Kidney tubule cell (primary cell): ENCODE measurements around the gene CABLES2.
A peak's percentile ranks its signal among the peaks of the same experiment; 100 is the strongest.
"Not testable (repeated sequence)": the region's sequence is repeated elsewhere in the genome, so short reads cannot be mapped to it uniquely, and the experiment has no call there.

Source experiments
- DNase-seq: peaks from one replicate; pipeline ENCODE4 v3.0.0-alpha.2; 2018; ENCODE audit warnings: low spot score

Gene CABLES2

GRCh38 chr20:62436692-62437091 lies 29.6 kb upstream of the CABLES2 start:
- no peak for DNase-seq

- no peak for DNase-seq
These were observed 26.8 kb upstream of the CABLES2 start for GRCh38 chr20:62433658-62434497.

GRCh38 chr20:62430866-62431447 lies 23.9 kb upstream of the CABLES2 start:
- DNase-seq, result no peak

GRCh38 chr20:62430311-62430853 lies 23.3 kb upstream of the CABLES2 start:
- no peak for DNase-seq

DNA sequence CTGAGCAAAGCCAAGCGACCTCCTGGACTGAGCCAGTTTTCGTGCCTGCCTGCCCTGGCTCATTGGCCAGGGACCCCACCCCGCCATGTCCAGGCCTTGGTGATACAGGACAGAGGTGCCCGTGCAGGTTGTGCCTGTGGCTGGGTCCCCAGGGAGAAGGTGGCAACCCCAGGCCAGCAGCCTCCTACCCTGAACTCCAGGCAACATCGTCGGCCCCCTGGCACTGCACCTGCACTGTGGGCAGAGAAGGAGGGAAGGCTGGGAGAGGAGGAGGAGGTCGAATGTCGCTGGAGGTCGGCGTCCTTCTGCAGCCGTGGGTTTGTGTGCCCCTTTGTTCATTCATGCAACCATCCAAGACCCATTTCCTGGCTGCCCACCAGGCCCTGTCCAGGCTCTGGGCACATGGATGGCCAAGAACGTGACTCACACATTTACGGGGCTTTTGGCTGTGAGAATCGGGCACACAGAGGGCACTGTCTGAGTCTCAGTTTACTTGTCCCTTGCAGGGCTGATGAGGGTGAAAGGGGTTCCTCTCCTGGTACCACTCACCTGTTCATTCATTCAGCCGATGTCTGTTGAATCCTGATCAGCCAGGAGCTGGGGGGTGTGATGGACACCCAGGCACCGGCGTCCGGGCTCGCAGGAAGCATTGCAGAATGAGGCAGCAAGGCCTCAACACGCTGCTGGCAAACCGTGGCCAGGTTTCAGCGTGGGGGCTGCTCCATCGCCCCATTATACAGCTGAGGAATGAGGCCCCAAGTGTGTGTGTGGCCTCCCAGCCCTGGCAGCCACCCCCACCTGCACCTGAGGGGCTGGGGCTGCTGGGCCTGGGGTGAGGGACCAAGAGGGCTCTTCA lies 22.6 kb upstream of the CABLES2 start:
- no peak for DNase-seq

DNA sequence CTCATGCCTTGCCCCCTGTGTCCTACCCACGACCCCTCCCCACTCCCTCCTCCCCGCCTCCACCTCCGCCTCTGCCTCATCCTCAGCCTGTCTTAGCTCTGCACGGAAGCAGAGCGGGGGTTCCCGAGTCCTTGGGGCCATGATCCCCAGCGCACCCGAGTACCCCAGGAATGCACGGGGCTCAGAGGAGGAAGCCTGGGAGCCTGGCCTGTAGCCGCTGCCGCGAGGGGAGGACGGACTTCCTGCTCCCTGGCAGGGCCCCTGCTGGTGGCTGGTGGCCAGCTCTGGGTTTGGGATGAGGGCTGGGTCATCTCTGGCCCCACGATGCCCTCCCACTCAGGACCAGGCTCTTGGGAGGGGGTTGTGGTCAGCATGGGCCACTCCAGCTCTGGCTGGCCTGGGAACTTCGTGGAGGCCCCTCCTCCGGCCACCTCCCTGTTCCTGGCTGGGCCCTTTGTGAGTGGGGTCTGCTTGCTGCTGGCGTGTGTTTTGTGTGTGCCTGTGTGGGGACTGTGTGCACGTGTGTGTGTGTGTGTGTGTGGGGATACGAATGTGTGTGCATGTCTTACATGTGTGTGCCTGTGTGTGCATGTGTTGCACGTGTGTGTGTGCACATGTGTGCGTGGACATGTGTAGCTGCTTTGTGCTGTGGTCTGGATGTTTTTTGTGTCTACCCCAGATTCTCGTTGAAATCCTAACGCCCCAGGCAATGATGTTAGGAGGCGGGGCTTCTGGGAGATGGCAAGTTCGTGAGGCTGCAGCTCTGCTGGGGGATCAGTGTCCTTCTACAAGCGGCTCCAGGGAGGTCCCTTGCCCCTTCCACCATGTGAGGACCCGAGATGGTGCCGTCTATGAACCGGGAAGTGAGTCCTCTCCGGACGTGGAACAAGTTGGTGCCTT lies 21.6 kb upstream of the CABLES2 start:
- no peak for DNase-seq

GRCh38 chr20:62428002-62428372 lies 20.9 kb upstream of the CABLES2 start:
- no peak for DNase-seq

DNA sequence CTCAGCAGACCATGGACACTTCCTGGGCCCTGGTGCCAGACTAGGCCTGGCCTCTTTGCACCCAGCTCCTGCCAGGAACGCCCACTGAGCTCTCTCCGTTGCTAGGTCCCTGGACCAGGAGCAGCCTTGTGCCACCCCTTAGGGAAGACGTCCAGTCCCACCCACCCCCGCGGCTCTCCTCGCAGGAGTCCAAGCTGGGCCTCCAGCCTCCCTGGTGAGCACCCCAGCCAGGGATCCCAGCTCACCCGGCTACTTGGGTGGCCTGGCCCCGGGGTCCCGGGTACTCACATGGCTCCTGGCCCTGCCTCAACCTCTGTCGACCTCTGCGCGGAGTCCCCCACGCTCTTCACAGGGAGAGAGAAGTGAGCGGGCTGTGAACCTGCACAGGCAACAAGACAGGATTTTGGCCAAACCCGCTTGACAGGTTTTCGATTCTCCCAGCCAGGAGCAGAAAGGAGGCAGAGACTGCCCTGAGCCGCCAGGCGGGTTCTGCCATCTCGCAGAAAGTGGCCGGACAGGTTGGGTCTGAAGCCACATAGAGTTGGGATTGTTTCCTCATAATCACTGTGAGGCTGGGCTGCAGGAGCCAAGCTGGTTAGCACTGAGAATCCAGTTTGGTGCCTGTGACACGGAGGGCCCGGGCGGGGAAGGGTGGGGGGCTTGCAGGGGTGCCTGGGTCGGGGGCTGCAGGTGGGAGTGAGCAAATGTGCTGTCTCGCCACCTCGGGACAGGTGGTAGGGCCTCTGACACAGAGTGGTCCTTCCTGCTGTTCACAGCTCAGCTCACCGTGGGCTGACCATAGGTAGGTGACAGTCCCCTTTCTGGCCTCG lies 20.3 kb upstream of the CABLES2 start, which contains the start of gene RBBP8NL:
Gene RBBP8NL, minus strand, starts transcription at position 368 of the 830 bp plus-strand sequence. CDS start 7,892 bp downstream, outside the sequence.
- DNase-seq, result peak; percentile 66

- DNase-seq, result no peak
These were observed 19.6 kb upstream of the CABLES2 start for GRCh38 chr20:62426699-62427131.

GRCh38 chr20:62426059-62426348 lies 18.9 kb upstream of the CABLES2 start:
- not testable (repeated sequence) for DNase-seq

- no peak for DNase-seq
These were observed 18.4 kb upstream of the CABLES2 start for GRCh38 chr20:62425281-62426058.

- DNase-seq, result no peak
These were observed 17.4 kb upstream of the CABLES2 start for GRCh38 chr20:62424249-62425107.

DNA sequence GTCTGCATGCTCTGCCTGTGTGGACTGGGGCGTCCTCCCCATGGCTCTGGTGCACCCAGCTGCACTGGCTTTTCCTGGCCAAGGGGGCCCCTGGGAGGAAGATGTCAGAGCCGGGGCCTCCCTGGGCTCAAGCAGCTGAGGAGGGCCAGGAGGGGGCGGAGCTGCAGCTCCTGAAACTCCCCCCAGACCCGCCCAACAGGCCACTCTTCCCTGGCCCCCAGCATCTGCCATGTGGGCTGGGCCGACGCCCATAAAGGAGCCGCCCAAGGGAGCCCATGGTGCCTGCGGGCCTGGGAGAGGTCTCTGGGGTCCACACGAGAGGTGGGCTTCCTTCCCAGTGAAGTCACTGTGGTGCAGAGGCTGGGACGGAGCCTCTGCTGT lies 16.2 kb upstream of the CABLES2 start:
- no peak for DNase-seq

GRCh38 chr20:62422636-62423325 lies 15.7 kb upstream of the CABLES2 start:
- DNase-seq, result no peak

DNA sequence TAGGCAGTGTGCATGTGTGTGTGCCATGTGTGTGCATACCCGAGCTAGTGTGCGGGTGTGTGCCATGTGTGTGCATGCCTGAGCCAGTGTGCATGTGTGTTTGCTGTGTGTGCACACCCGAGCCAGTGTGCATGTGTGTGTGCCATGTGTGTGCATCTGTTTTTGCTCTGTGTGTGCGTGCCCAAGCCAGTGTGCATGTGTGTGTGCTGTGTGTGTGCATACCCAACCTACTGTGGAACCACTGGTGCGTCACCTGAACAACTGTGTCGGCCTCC lies 14.6 kb upstream of the CABLES2 start:
- no peak for DNase-seq

DNA sequence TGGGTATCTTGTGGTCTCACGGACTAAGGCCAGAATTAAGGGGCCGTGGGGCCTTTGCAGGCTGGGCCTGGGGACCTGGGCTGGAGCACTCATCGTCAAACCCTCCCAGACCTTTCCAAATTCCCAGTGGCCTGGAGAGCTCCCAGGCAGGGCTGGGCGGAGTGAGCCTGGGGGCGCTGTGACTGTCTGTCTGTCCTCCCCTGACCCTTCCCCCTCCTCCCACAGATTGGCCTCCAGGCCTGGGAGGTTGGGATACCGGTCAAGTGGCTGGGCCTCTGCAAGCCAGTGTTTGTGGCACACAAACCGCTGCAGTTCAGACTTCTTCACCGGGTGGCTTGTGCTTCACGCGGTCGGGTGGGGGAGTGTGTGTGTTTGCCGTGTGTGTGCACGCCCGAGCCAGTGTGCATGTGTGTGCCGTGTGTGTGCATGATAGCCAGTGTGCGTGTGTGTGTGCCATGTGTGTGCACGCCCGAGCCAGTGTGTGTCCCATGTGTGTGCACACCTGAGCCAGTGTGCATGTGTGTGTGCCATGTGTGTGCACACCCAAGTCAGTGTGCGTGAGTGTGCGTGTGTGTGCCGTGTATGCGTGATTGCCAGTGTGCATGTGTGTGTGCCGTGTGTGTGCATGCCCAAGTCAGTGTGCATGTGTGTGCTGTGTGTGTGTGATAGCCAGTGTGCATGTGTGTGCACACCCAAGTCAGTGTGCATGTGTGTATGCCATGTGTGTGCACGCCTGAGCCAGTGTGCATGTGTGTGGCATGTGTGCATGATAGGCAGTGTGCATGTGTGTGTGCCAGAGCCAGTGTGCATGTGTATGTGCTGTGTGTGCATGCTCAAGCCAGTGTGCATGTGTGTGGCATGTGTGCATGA lies 14.0 kb upstream of the CABLES2 start:
- no peak for DNase-seq

- DNase-seq, result no peak
These were observed 12.7 kb upstream of the CABLES2 start for GRCh38 chr20:62419759-62420158.
